Fibroblast of pulmonary artery (primary cell): ENCODE results near the gene DYNLT2.
"Not testable (repeated sequence)": the region's sequence is repeated elsewhere in the genome, so short reads cannot be mapped to it uniquely, and the experiment has no call there.

Experiments used
- DNase-seq: peaks from one replicate; pipeline ENCODE4 v3.0.0-alpha.2; 2010; ENCODE audit warnings: low read depth
- H3K4me3 ChIP-seq: replicated peaks from 2 replicates; pipeline ENCODE4 v1.5.1; 2011; ENCODE audit warnings: low read depth, mild to moderate bottlenecking, control low read depth, low read length, moderate library complexity
- TF ChIP-seq, protein P1 (sequence below): IDR thresholded peaks from 2 replicates; pipeline ENCODE4 v1.5.1; 2011; ENCODE audit warnings: mild to moderate bottlenecking, control low read depth, low read length, inconsistent platforms; ENCODE audit errors: missing control alignments

Gene DYNLT2

DNA sequence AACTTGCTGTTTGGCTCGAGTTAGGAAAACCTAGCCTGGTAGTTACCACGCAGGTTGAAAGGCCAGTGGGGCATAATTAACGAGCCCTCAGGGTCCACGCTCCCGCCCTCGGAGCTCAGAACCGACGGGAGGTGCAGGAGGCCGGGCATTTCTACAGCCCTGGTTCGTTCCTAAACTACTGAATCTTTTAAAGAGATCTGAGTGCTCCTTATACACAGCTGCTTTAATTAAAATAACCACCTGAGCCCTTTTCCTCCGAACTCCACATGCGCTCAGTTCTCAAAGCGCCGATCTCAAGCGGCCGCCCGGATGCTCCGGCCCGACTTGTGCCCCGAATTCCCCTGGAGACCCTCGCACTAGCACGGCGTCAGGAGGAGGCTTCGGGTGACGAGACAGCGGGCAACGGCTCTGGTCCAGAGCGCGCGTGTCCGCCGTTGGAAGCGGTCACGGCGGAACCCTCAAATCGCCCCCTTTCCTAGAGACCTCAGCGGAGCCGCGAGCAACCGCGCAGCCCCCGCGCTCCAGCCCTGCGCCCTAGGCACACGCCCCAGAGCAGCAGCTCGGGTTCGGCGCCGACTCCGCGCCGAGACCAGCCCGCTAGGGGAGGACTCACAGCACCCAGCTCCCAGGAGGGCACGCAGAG, 49.9 kb downstream of the DYNLT2 start:
- no peak for DNase-seq
- TF ChIP-seq, protein P1, sequence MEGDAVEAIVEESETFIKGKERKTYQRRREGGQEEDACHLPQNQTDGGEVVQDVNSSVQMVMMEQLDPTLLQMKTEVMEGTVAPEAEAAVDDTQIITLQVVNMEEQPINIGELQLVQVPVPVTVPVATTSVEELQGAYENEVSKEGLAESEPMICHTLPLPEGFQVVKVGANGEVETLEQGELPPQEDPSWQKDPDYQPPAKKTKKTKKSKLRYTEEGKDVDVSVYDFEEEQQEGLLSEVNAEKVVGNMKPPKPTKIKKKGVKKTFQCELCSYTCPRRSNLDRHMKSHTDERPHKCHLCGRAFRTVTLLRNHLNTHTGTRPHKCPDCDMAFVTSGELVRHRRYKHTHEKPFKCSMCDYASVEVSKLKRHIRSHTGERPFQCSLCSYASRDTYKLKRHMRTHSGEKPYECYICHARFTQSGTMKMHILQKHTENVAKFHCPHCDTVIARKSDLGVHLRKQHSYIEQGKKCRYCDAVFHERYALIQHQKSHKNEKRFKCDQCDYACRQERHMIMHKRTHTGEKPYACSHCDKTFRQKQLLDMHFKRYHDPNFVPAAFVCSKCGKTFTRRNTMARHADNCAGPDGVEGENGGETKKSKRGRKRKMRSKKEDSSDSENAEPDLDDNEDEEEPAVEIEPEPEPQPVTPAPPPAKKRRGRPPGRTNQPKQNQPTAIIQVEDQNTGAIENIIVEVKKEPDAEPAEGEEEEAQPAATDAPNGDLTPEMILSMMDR: no peak
- peak overlapping the region; percentile 90 for H3K4me3 ChIP-seq

DNA sequence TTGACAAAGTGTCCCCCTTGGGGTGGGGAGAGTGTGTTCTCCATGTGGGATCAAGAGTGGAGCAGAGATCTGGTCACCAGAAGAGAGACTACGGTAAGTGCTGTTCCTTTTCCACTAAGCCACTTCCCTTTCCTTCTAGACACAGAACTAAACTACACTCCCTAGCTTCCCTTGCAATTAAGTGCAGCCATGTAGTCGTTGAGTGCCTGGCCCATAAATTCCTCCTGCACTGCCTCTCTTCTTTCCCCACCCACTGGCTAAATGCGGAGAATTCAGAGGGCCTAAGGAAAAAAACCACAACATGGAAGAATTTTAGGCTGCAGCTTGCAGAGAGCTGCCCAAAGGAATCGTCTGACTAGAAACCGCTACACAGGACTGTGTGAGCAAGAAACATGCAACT, 51.1 kb downstream of the DYNLT2 start:
- DNase-seq: no peak
- H3K4me3 ChIP-seq: peak overlapping the region; percentile 90
- TF ChIP-seq, protein P1: no peak

DNA sequence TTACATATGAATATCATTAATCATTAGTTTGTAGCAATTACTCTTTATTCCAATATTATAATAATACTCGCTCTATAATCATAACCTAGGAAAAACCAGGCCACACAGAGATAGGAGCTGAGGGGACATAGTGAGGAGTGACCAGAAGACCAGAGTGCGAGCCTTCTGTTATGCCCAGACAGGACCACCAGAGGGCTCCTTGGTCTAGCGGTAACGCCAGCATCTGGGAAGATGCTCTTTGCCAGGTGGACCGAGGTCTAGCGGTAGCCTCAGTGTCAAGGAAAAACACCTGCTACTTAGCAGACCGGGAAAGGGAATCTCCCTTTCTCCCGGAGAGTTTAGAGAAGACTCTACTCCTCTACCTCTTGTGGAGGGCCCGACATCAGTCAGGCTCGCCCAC, 54.3 kb downstream of the DYNLT2 start:
- TF ChIP-seq, protein P1: peak; percentile 45
- peak; percentile 16 for DNase-seq
- not testable (repeated sequence) for H3K4me3 ChIP-seq

DNA sequence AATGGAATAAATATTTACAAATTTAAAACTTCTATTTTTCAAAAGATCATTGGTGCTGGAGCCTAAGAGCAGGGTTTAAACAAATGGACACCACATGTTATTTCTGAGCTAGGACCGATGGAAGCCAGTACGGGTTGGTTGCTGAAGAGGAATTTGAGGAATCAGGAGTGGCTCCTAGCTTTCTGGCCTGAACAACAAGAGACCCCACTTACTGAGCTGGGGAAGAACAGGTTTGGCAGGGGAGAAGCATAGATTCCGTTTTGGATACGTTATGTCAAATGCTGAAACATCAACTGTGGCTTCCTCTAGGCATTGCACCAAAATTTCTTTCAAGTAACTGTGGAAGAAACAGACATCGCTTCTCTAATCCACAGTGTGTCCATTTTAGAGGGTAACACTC, 56.2 kb downstream of the DYNLT2 start:
- no peak for DNase-seq
- no peak overlapping the region for H3K4me3 ChIP-seq
- TF ChIP-seq, protein P1: no peak

DNA sequence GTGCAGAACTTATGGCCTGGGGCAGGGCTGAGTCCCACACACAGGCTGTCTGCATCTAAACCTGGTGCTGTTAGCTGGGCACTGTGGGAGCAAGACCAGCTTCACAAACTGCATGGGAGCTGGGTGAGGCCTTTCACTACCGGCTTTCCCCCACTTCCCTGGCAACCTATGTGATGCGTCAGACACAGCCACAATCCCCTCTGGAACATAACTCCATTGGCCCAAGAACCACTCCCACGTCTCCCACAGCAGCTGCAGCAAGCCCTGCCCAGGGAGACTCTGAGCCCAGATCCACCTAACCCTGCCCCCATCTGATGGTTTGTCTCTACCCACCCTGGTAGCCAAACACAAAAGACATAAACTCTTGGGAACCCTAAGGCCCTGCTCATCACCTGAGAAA, 58.9 kb downstream of the DYNLT2 start:
- DNase-seq: peak; percentile 31
- no peak overlapping the region for H3K4me3 ChIP-seq
- TF ChIP-seq, protein P1: no peak

DNA sequence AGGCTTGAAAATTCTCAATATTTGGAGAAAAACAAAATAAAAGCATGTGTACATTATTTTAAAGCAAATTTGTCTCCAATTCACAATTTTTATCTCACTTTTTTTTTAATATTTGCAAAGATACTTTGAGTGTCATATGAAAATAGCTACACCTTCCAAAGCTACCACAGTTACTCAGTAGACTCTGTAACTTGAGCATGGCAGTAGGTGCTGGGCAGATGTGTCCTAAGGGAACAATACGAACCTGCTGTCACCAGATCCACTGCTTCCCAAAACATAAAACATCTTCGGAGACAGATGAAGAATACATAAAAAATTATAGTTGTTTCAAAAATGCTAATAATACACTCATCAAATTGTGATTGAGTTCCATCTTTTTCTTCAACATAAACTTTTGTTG, 60.1 kb downstream of the DYNLT2 start:
- TF ChIP-seq, protein P1: no peak
- no peak overlapping the region for H3K4me3 ChIP-seq
- no peak for DNase-seq
